CD14-positive monocyte (primary cell): ENCODE data around the gene GEMIN7. TPM values are rescaled to one million over a fixed set of nuclear protein-coding genes. Genes with fewer than 3 reads are reported as not detected.
A peak's percentile ranks its signal among the peaks of the same experiment; 100 is the strongest.

Experiments
- DNase-seq, 3 donors: peaks; one replicate each; pipeline ENCODE4 v3.0.0-alpha.2; 2011 to 2022
- H2AFZ ChIP-seq: 2 replicates; pipeline ENCODE4 v1.6.0; 2012; ENCODE audit warnings: mild to moderate bottlenecking, low read depth, low read length, inconsistent platforms; ENCODE audit not compliant: insufficient read depth, poor library complexity, severe bottlenecking
- H3K27ac ChIP-seq, 2 donors: 1 replicate in 1 of 2; 2 replicates in 1 of 2; pipeline ENCODE4 v1.5.1; 2012 to 2013; ENCODE audit warnings: low read length in 2 of 2, control low read depth in 1 of 2, inconsistent platforms in 1 of 2, low read depth in 1 of 2, mild to moderate bottlenecking in 1 of 2
- H3K27me3 ChIP-seq, 2 donors: one replicate each; pipeline versions ENCODE4 v1.6.0 to v1.6.1; 2011 to 2013; ENCODE audit warnings: low read length in 2 of 2; ENCODE audit not compliant: control insufficient read depth in 2 of 2, insufficient read depth in 2 of 2
- H3K36me3 ChIP-seq, 2 donors: replicated peaks in 1 of 2; 1 replicate in 1 of 2; 2 replicates in 1 of 2; pipeline versions ENCODE4 v1.5.1 to v1.6.1; 2012 to 2013; ENCODE audit warnings: low read length in 2 of 2, control low read depth in 1 of 2, inconsistent platforms in 1 of 2, mild to moderate bottlenecking in 1 of 2; ENCODE audit not compliant: insufficient read depth in 2 of 2, control insufficient read depth in 1 of 2
- H3K4me1 ChIP-seq, 2 donors: 1 replicate in 1 of 2; 2 replicates in 1 of 2; pipeline versions ENCODE4 v1.5.1 to v1.6.1; 2012 to 2013; ENCODE audit warnings: low read length in 2 of 2, control low read depth in 1 of 2, inconsistent platforms in 1 of 2, mild to moderate bottlenecking in 1 of 2, moderate library complexity in 1 of 2; ENCODE audit not compliant: insufficient read depth in 2 of 2, control insufficient read depth in 1 of 2
- H3K4me2 ChIP-seq: replicated peaks from 2 replicates; pipeline ENCODE3; 2012; ENCODE audit warnings: low read length, moderate library complexity, mild to moderate bottlenecking; ENCODE audit not compliant: poor library complexity, severe bottlenecking; ENCODE audit errors: extremely low read depth
- H3K4me3 ChIP-seq, 3 experiments: fragments of 200-600 bp in 1 of 3; sonication (generic) in 1 of 3; replicated peaks in 1 of 3; 1 replicate in 2 of 3; 2 replicates in 1 of 3; pipeline ENCODE4 v1.5.1; 2011 to 2013; ENCODE audit warnings: low read length in 3 of 3, mild to moderate bottlenecking in 3 of 3, control low read depth in 2 of 3, low read depth in 2 of 3, inconsistent platforms in 1 of 3, moderate library complexity in 1 of 3
- H3K79me2 ChIP-seq: 2 replicates; pipeline ENCODE4 v1.6.0; 2012; ENCODE audit warnings: mild to moderate bottlenecking, control low read depth, inconsistent platforms, low read length, moderate library complexity; ENCODE audit not compliant: insufficient read depth
- H3K9ac ChIP-seq: 2 replicates; pipeline ENCODE4 v1.6.0; 2017; ENCODE audit warnings: low read length, mild to moderate bottlenecking; ENCODE audit not compliant: insufficient read depth, poor library complexity, severe bottlenecking
- H3K9me3 ChIP-seq, 2 donors: replicated peaks in 1 of 2; 1 replicate in 1 of 2; 2 replicates in 1 of 2; pipeline versions ENCODE4 v1.5.1 to v1.6.1; 2012 to 2013; ENCODE audit warnings: low read length in 2 of 2, control low read depth in 1 of 2; ENCODE audit not compliant: control insufficient read depth in 1 of 2, insufficient read depth in 1 of 2
- H4K20me1 ChIP-seq: 2 replicates; pipeline ENCODE4 v1.6.0; 2012; ENCODE audit warnings: mild to moderate bottlenecking, low read length, control low read depth, moderate library complexity; ENCODE audit not compliant: insufficient read depth
- H3K27ac Mint-ChIP-seq, 7 donors: one replicate each; pipeline ENCODE4 v1.8.0; 2020; ENCODE audit warnings: mild to moderate bottlenecking in 7 of 7, mixed read lengths in 7 of 7, moderate library complexity in 6 of 7, inconsistent platforms in 2 of 7
- H3K27me3 Mint-ChIP-seq, 3 donors: one replicate each; pipeline ENCODE4 v1.8.0; 2021 to 2022; ENCODE audit warnings: low read depth in 3 of 3, mild to moderate bottlenecking in 3 of 3, mixed read lengths in 3 of 3, moderate library complexity in 3 of 3, inconsistent platforms in 1 of 3
- H3K36me3 Mint-ChIP-seq, 2 donors: one replicate each; pipeline ENCODE4 v1.8.0; 2020; ENCODE audit warnings: mixed read lengths in 2 of 2, inconsistent platforms in 1 of 2, mild to moderate bottlenecking in 1 of 2
- H3K4me1 Mint-ChIP-seq: one replicate; pipeline ENCODE4 v1.8.0; 2020; ENCODE audit warnings: mild to moderate bottlenecking, mixed read lengths
- H3K4me3 Mint-ChIP-seq, 2 donors: one replicate each; pipeline ENCODE4 v1.8.0; 2020; ENCODE audit warnings: mild to moderate bottlenecking in 2 of 2, mixed read lengths in 2 of 2, moderate library complexity in 1 of 2
- H3K9me3 Mint-ChIP-seq, 7 donors: one replicate each; pipeline ENCODE4 v1.8.0; 2020 to 2022; ENCODE audit warnings: mixed read lengths in 7 of 7, mild to moderate bottlenecking in 6 of 7, moderate library complexity in 6 of 7, inconsistent platforms in 2 of 7
- CTCF ChIP-seq: fragments of 200-600 bp; IDR thresholded peaks from one replicate; pipeline ENCODE4 v1.8.0; 2022; ENCODE audit warnings: antibody characterized with exemption, mild to moderate bottlenecking
- WGBS: methylation state at CpG from one replicate; pipeline ENCODE4 v1.1.5; 2013; ENCODE audit warnings: missing lambda C conversion rate; ENCODE audit not compliant: insufficient coverage; 5-methylcytosine and 5-hydroxymethylcytosine counted together
- intact Hi-C, 2 donors: fragments of 100-400 bp; cut with micrococcal nuclease; formaldehyde crosslinking; loops; one replicate each; pipeline versions ENCODE4 v1.15.0 to v1.15.1; 2023
- polyA plus RNA-seq, 3 donors: library from polyadenylated mRNA; depleted of rRNA in 1 of 3; unstranded in 2 of 3; stranded (reverse) in 1 of 3; fragments of 300-500 nt in 2 of 3; fragments of >200 nt in 1 of 3; fragmentation: Illumina TruSeq in 2 of 3; gene quantifications; 1 replicate in 2 of 3; 2 replicates in 1 of 3; pipeline ENCODE4 v1.2.3, GENCODE V29; 2012 to 2021
- small RNA-seq: library from RNA; depleted of rRNA; stranded (forward); fragments of <200 nt; gene quantifications from one replicate; pipeline ENCODE3, GENCODE V24; 2012; ENCODE audit warnings: low read depth; ENCODE audit not compliant: insufficient read length

The GEMIN7 gene
- polyA plus RNA-seq, 3 donors = 67.6 to 83.4 (median 78.4) TPM

GRCh38 chr19:45140144-45140503 lies 61.1 kb downstream of the GEMIN7 start:
- Histone ChIP-seq H3K27ac (no peak overlapping the region), H3K27me3 (no peaks in the 10 kb centered on the region), H4K20me1 (peaks cover 31% of the 10 kb centered on the region), H3K4me3 (no peak overlapping the region), H3K9ac (no peak overlapping the region), H3K9me3 (no peaks in the 10 kb centered on the region), H3K4me2 (no peak overlapping the region), H3K36me3 (peaks cover 32 to 41% of the 10 kb centered on the region in 2 donors), H3K79me2 (peaks cover 13% of the 10 kb centered on the region), H3K4me1 (no peaks in the 10 kb centered on the region), H2AFZ (no peak overlapping the region)
- TF ChIP-seq CTCF = no peak
- Mint-ChIP-seq H3K27me3 (peaks cover 0 to 2% (median 0%) of the 10 kb centered on the region in 3 donors), H3K9me3 (no peaks in the 10 kb centered on the region), H3K27ac (peak overlapping the region in 1 of 7 donors; percentile 66), H3K4me1 (peaks cover 6% of the 10 kb centered on the region), H3K4me3 (no peak overlapping the region), H3K36me3 (peaks cover 21 to 27% of the 10 kb centered on the region in 2 donors)
- intact Hi-C loops = loop anchor here in 1 of 2 donors (10.0 kb wide), 1 partner anchor 205 kb away; the partner anchor contains the start of gene KLC3
- no peak for DNase-seq
- WGBS = 100% methylated on average over 2 of the region's 8 CpGs

- no peak overlapping the region for H3K4me2 ChIP-seq
- H3K27me3 ChIP-seq = no peaks in the 10 kb centered on the region
- no peak for TF ChIP-seq CTCF
- peaks cover 0 to 2% (median 0%) of the 10 kb centered on the region in 3 donors for H3K27me3 Mint-ChIP-seq
- DNase-seq = no peak
- peaks cover 6% of the 10 kb centered on the region for H3K4me1 Mint-ChIP-seq
- H3K36me3 ChIP-seq = peaks cover 33 to 45% of the 10 kb centered on the region in 2 donors
- peak overlapping the region in 1 of 7 donors; percentile 66 for H3K27ac Mint-ChIP-seq
- no peak overlapping the region for H3K9ac ChIP-seq
- peaks cover 21 to 27% of the 10 kb centered on the region in 2 donors for H3K36me3 Mint-ChIP-seq
- no peak overlapping the region for H3K4me3 ChIP-seq
- no peaks in the 10 kb centered on the region for H3K4me1 ChIP-seq
- H3K27ac ChIP-seq = no peak overlapping the region
- H3K4me3 Mint-ChIP-seq = no peak overlapping the region
- intact Hi-C loops = loop anchor here in 1 of 2 donors (10.0 kb wide), 1 partner anchor 204 kb away; the partner anchor contains the start of gene KLC3
- no peak overlapping the region for H2AFZ ChIP-seq
- 96% methylated on average over 8 of the region's 11 CpGs for WGBS
- H3K9me3 Mint-ChIP-seq = no peaks in the 10 kb centered on the region
- H3K9me3 ChIP-seq = no peaks in the 10 kb centered on the region
- peaks cover 13% of the 10 kb centered on the region for H3K79me2 ChIP-seq
- H4K20me1 ChIP-seq = peaks cover 27% of the 10 kb centered on the region
Measured at GRCh38 chr19:45140533-45140932, 61.5 kb downstream of the GEMIN7 start.

Small RNA genes lying within 50 kb of the gene (small RNA-seq; reads per million reads assigned to genes)
- not detected for gene RNU6-611P

Other genes with a start within 250 kb of the GEMIN7 start
- 10 to 100 TPM in 1 of 3 donors, 1 to 10 TPM in 2; 5.6 to 18.2 (median 9.3) TPM for gene NECTIN2, start 233.0 kb upstream of the GEMIN7 start, polyA plus RNA-seq
- gene TOMM40, start 188.0 kb upstream of the GEMIN7 start, polyA plus RNA-seq = 10 to 100 TPM; 15.0 to 25.4 (median 16.4) TPM
- gene APOE, start 173.5 kb upstream of the GEMIN7 start, polyA plus RNA-seq = 1 to 10 TPM in 1 of 3 donors, under 1 TPM in 1, not detected in 1; 0.30 to 1.0 TPM
- under 1 TPM in 1 of 3 donors, not detected in 2; 0.20 TPM for gene APOC1, start 164.7 kb upstream of the GEMIN7 start, polyA plus RNA-seq
- gene APOC4, start 137.0 kb upstream of the GEMIN7 start, polyA plus RNA-seq = not detected
- gene APOC2, start 133.2 kb upstream of the GEMIN7 start, polyA plus RNA-seq = not detected
- 10 to 100 TPM; 14.7 to 84.3 (median 20.0) TPM for gene CLPTM1, start 123.9 kb upstream of the GEMIN7 start, polyA plus RNA-seq
- 10 to 100 TPM; 32.3 to 35.0 (median 34.4) TPM for gene RELB, start 77.8 kb upstream of the GEMIN7 start, polyA plus RNA-seq
- 100 to 1,000 TPM in 1 of 3 donors, 1 to 10 TPM in 2; 2.2 to 152 (median 4.1) TPM for gene CLASRP, start 40.2 kb upstream of the GEMIN7 start, polyA plus RNA-seq
- gene ZNF296, start 2.8 kb upstream of the GEMIN7 start, polyA plus RNA-seq = 1 to 10 TPM; 3.8 to 7.2 (median 6.5) TPM
- gene PPP1R37, start 13.9 kb downstream of the GEMIN7 start, polyA plus RNA-seq = 10 to 100 TPM in 1 of 3 donors, under 1 TPM in 2; 0.10 to 11.8 (median 0.22) TPM
- gene NKPD1, start 81.7 kb downstream of the GEMIN7 start, polyA plus RNA-seq = under 1 TPM in 1 of 3 donors, not detected in 2; 0.11 TPM
- 10 to 100 TPM; 49.7 to 82.7 (median 63.4) TPM for gene TRAPPC6A, start 99.0 kb downstream of the GEMIN7 start, polyA plus RNA-seq
- gene BLOC1S3, start 99.5 kb downstream of the GEMIN7 start, polyA plus RNA-seq = 1 to 10 TPM; 2.9 to 6.7 (median 4.7) TPM
- not detected for gene EXOC3L2, start 166.1 kb downstream of the GEMIN7 start, polyA plus RNA-seq
- gene MARK4, start 172.0 kb downstream of the GEMIN7 start, polyA plus RNA-seq = 10 to 100 TPM in 1 of 3 donors, under 1 TPM in 2; 0.59 to 18.4 (median 0.69) TPM
- gene CKM, start 243.6 kb downstream of the GEMIN7 start, polyA plus RNA-seq = under 1 TPM; 0.17 to 0.50 (median 0.24) TPM